ENCODE measurements around the gene TCHH.

Gene TCHH

DNA sequence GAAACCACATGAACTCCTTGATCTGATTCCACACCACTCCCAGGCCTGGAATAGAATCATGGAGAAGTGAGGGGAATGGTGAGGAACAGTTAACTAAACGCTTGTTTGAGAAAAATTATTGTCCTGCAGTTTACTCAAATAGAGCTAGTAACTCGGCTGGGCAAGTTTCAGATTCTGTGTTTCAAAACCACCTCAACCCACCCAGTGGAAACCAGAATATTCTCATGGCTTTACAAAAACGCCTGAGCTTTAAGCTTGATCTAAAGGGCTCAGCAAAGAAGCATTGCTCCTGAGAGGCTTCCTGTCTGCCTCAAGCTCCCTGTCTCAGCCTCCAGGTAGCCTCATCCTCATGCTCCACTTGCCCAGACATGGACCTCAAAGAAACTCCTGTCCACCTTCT is 42.9 kb downstream of the TCHH start:
- no peak for DNase-seq (ENCODE audit: low read depth)
- no peak overlapping the region for H3K4me3 ChIP-seq (ENCODE audit: low read depth, low read length)

DNA sequence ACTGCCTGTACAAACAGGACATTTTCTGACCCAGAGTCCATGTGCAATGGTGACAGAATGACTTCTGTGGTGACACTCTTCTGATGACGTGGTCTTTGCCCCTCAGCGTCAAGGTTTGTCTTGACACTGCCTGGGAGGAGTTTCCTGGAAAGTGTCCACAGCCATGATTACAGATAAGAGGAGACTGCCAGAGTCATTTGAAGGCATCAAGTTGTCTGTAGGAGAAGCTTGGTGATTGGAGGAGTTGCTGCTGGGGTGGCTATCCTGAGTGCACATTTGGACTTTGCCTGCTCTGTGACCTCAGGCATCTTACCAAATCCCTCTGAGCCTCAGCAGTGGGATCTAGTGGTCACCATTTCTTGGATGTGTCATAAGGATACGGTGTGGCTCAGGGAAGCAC is 44.1 kb downstream of the TCHH start:
- no peak overlapping the region for H3K4me3 ChIP-seq (ENCODE audit: low read depth, low read length)
- DNase-seq (ENCODE audit: low read depth), result no peak

DNA sequence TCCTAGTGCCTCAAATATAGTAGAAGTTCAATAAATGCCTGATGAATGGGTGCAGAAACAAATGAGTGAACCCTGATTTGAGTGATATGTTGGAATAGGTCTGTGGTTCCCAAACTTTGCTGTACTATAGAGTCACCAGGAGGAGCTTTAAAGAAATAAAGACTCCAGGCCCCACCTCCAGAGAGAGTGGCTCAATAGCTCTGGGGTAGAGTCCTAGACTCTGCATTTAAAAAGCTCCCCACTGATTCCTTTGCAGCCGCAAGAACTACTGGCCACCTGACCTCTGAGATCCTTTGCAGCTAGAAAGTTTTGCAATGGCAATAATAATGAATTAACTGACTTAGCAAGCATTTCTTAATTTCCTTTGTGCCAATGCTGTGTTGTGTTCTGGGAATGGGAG is 47.3 kb downstream of the TCHH start:
- DNase-seq (ENCODE audit: low read depth), result no peak
- H3K4me3 ChIP-seq (ENCODE audit: low read depth, low read length), result no peak overlapping the region

DNA sequence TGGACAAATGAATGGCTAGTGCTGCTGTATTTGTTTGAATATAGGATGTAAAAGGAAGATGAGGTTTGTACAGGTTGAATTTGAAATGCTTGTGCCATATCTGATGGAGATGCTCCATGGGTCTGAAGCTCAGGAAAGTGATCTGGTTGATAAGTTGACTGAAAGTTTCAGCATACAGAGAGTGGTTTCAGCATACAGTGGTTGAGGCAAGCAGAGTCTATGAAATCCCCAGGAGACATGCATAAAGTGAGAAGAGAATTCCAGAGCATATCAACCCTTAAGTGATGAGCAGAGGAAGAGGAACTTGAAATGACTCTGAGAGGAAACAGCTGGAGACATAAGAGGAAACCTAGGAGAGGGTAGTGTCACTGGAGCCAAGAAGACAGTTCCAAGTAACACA is 48.1 kb downstream of the TCHH start:
- no peak for DNase-seq (ENCODE audit: low read depth)
- no peak overlapping the region for H3K4me3 ChIP-seq (ENCODE audit: low read depth, low read length)

DNA sequence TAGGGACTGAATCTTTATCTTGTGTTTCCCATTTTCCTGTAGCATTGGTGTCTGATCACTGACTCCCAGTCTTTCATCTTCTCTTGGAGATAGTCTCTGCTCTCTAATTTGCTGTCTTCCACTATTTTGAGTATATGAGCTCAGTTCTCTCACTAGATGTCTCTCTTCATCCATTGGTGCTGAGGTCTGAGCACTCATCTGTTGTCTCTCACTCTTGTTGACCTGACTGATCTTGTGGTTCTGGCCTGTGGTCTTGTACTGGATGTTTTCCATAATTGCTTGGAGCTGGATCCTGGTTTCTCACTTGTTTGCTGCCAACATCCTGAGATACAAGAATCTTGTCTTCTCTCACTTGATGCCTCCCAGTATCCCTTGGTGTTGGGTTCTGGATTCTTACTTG is 53.3 kb downstream of the TCHH start:
- no peak overlapping the region for H3K4me3 ChIP-seq (ENCODE audit: low read depth, low read length)

More for the DNA sequence above, 53.3 kb downstream of the TCHH start:
- DNase-seq (ENCODE audit: low read depth), result no peak
